Endothelial cell of umbilical vein (primary cell): Measurements from ENCODE around the gene GRID2. TPM values are rescaled to one million over a fixed set of nuclear protein-coding genes. Genes with fewer than 3 reads are reported as not detected.

Experiments used
- BruUV-seq: library from RNA; stranded (reverse); fragments of 400-500 nt; replicated peaks from 2 replicates; lab custom pipeline; 2021; lab: Mats Ljungman, UMichigan
- CTCF ChIA-PET: fragments of 300-600, 350-600 bp; sonication (Branson Sonifier 250); formaldehyde crosslinking; loops from one replicate; lab custom pipeline; 2021; ENCODE audit warnings: antibody characterized with exemption, inconsistent platforms; lab: Charles Lee
- POLR2A ChIA-PET: fragments of 300-600, 350-600 bp; sonication (Branson Sonifier 250); formaldehyde crosslinking; loops from one replicate; lab custom pipeline; 2021; ENCODE audit warnings: antibody characterized with exemption, inconsistent platforms; lab: Charles Lee
- DNase-seq: peaks from one replicate; pipeline ENCODE4 v3.0.0-alpha.2; 2011; ENCODE audit warnings: low read depth, low spot score
- FAIRE-seq: peaks from 2 replicates; lab custom pipeline; 2011; peaks lifted over from hg19 to GRCh38; lab: Jason Lieb, UNC
- H2AFZ ChIP-seq: 2 replicates; pipeline ENCODE4 v1.6.0; 2012; ENCODE audit warnings: low read depth, low read length, control low read depth, inconsistent platforms
- H3K27ac ChIP-seq: 2 replicates; pipeline ENCODE4 v1.5.1; 2011; ENCODE audit warnings: low read depth, mild to moderate bottlenecking, control low read depth, low read length, moderate library complexity; ENCODE audit not compliant: insufficient read depth
- H3K27me3 ChIP-seq, 2 experiments: 2 replicates each; pipeline versions ENCODE4 v1.6.0 to v1.6.1; 2011; ENCODE audit warnings: low read length in 2 of 2, mixed read lengths in 1 of 2; ENCODE audit not compliant: control insufficient read depth in 2 of 2, insufficient read depth in 2 of 2
- H3K36me3 ChIP-seq, 2 experiments: 2 replicates in 1 of 2; 3 replicates in 1 of 2; pipeline ENCODE4 v1.5.1; 2011; ENCODE audit warnings: low read length in 2 of 2, mild to moderate bottlenecking in 1 of 2, moderate library complexity in 1 of 2; ENCODE audit not compliant: control insufficient read depth in 2 of 2, insufficient read depth in 2 of 2; ENCODE audit errors: extremely low read depth in 1 of 2
- H3K4me1 ChIP-seq: 3 replicates; pipeline ENCODE4 v1.5.1; 2011; ENCODE audit warnings: mild to moderate bottlenecking, low read length; ENCODE audit not compliant: control insufficient read depth, insufficient read depth; ENCODE audit errors: extremely low read depth
- H3K4me2 ChIP-seq: 2 replicates; pipeline ENCODE4 v1.6.1; 2011; ENCODE audit warnings: low read length, control low read depth, mixed read lengths; ENCODE audit not compliant: insufficient read depth
- H3K4me3 ChIP-seq, 3 experiments: fragments of 200-600 bp in 1 of 3; sonication (generic), shearing (Covaris generic) in 1 of 3; replicated peaks in 1 of 3; 2 replicates each; pipeline ENCODE4 v1.5.1; 2011 to 2016; ENCODE audit warnings: control low read depth in 3 of 3, low read length in 3 of 3, mild to moderate bottlenecking in 2 of 3, inconsistent platforms in 1 of 3, low read depth in 1 of 3, moderate library complexity in 1 of 3; ENCODE audit not compliant: insufficient read depth in 1 of 3
- H3K79me2 ChIP-seq: 2 replicates; pipeline ENCODE4 v1.6.0; 2012; ENCODE audit warnings: low read length, inconsistent platforms; ENCODE audit not compliant: control insufficient read depth, insufficient read depth
- H3K9ac ChIP-seq: replicated peaks from 2 replicates; pipeline ENCODE3; 2011; ENCODE audit warnings: low read length, control low read depth; ENCODE audit not compliant: insufficient read depth; ENCODE audit errors: extremely low read depth
- H3K9me1 ChIP-seq: replicated peaks from 3 replicates; pipeline ENCODE4 v1.6.0; 2011; ENCODE audit warnings: mild to moderate bottlenecking, low read length; ENCODE audit not compliant: control insufficient read depth, insufficient read depth; ENCODE audit errors: extremely low read depth
- H3K9me3 ChIP-seq: replicated peaks from 2 replicates; pipeline ENCODE4 v1.5.1; 2012; ENCODE audit warnings: low read length, inconsistent platforms; ENCODE audit not compliant: control insufficient read depth, insufficient read depth
- H4K20me1 ChIP-seq: replicated peaks from 2 replicates; pipeline ENCODE3; 2011; ENCODE audit warnings: mild to moderate bottlenecking, low read length; ENCODE audit not compliant: control insufficient read depth, insufficient read depth; ENCODE audit errors: extremely low read depth
- EZH2 ChIP-seq: IDR thresholded peaks from 2 replicates; pipeline ENCODE4 v1.6.1; 2012; ENCODE audit warnings: borderline replicate concordance, low read depth, mild to moderate bottlenecking, moderate library complexity, low read length, inconsistent platforms; ENCODE audit not compliant: severe bottlenecking
- FOS ChIP-seq: IDR thresholded peaks from 2 replicates; pipeline ENCODE4 v1.6.1; 2011; ENCODE audit warnings: mild to moderate bottlenecking, low read length, moderate library complexity, borderline replicate concordance; ENCODE audit not compliant: insufficient read depth
- GATA2 ChIP-seq: IDR thresholded peaks from 2 replicates; pipeline ENCODE4 v1.7.0; 2011; ENCODE audit warnings: low read depth, mild to moderate bottlenecking, moderate library complexity, mixed read lengths, low read length; ENCODE audit not compliant: insufficient read length, insufficient read depth
- JUN ChIP-seq: IDR thresholded peaks from 2 replicates; pipeline ENCODE4 v1.6.1; 2011; ENCODE audit warnings: borderline replicate concordance, low read depth; ENCODE audit not compliant: insufficient read length, insufficient read depth
- MYC ChIP-seq: IDR thresholded peaks from one replicate; pipeline ENCODE4 v1.6.1; 2011; ENCODE audit warnings: mild to moderate bottlenecking, low read depth, low read length
- POLR2A ChIP-seq: IDR thresholded peaks from 2 replicates; pipeline ENCODE4 v1.6.1; 2012; ENCODE audit warnings: low read depth, mild to moderate bottlenecking, control low read depth, low read length
- POLR2AphosphoS5 ChIP-seq: IDR thresholded peaks from 2 replicates; pipeline ENCODE4 v1.6.1; 2012; ENCODE audit warnings: low read depth, mild to moderate bottlenecking, control low read depth, low read length, moderate library complexity; ENCODE audit not compliant: insufficient read depth
- dilution Hi-C: fragments of 300-500 bp; cut with MboI; formaldehyde crosslinking; loops from one replicate; pipeline ENCODE4 v1.15.0; 2019; ENCODE audit warnings: low sequenced_read_pairs; ENCODE audit not compliant: extremely low pct_ligation_motif_present
- intact Hi-C: fragments of 100-400 bp; cut with micrococcal nuclease; formaldehyde crosslinking; loops from one replicate; pipeline ENCODE4 v1.10.0; 2022
- polyA plus RNA-seq, 4 experiments: library from polyadenylated mRNA; depleted of rRNA in 3 of 4; stranded (reverse) in 3 of 4; unstranded in 1 of 4; fragments of >200 nt; gene quantifications; 2 replicates each; pipeline versions ENCODE4 v1.2.1 to v1.2.3, GENCODE V29; 2011 to 2012; ENCODE audit warnings: missing spikeins in 1 of 4
- total RNA-seq: library from RNA; stranded (reverse); gene quantifications from 2 replicates; pipeline ENCODE4 v1.2.3, GENCODE V29; 2021
- TF ChIP-seq, protein P1 (sequence below), 2 donors: IDR thresholded peaks; 1 replicate in 1 of 2; 2 replicates in 1 of 2; pipeline ENCODE4 v1.5.1; 2011; ENCODE audit warnings: low read length in 2 of 2, mild to moderate bottlenecking in 2 of 2, moderate library complexity in 2 of 2, control low read depth in 1 of 2, inconsistent platforms in 1 of 2, low read depth in 1 of 2; ENCODE audit not compliant: insufficient read depth in 1 of 2; ENCODE audit errors: extremely low read depth in 1 of 2
- TF ChIP-seq, protein P2 (sequence below): IDR thresholded peaks from 2 replicates; pipeline ENCODE4 v1.6.1; 2011; ENCODE audit not compliant: insufficient read depth, insufficient read length

The GRID2 gene
- total and polyA plus RNA-seq, 2 donors (not counting 3 experiments of a cell fraction or from before 2014, with no cell fraction given) = not detected

DNA sequence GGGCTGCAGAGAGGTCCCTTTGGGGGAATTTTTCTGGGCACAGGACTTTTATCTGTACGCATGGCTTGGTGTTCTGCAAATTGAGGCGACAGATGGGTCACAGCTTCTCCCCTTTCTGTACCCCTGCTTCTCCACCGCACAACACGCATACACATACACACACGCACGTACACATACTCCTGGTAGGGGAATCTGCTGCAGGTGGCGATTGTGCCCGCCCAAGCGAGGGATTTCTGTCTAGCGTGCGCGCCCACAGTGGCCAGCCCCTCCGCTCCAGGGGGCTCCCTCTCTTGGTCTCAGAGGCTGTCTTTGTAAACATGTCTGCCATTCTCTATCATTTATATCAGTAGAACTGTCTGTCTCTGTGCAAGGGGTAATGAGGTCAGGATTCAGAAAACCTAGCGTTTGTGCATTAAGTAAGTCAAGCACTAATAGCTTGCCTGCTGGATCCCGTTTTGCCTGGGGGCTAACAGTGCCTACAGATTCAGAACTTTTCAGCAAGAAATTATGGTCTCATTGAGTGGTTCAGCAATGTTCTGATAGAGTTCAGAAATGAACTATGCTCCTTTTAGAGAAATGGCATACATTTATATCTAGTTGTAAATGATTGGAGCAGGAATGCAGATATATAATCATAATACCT lies 2.2 kb downstream of the GRID2 start:
- intact Hi-C loops = no loop called here
- peaks cover 29 to 58% of the 10 kb centered on the region in 2 experiments for H3K27me3 ChIP-seq
- dilution Hi-C loops = no loop called here
- peak overlapping the region; percentile 19 to 50 (median 29) for H3K4me3 ChIP-seq
- BruUV-seq = no TSS peak
- DNase-seq (no peak), FAIRE-seq (no peak)
- H2AFZ ChIP-seq = peak overlapping the region; percentile 91
- H3K9me1 ChIP-seq = no peaks in the 10 kb centered on the region
- no peaks in the 10 kb centered on the region for H3K79me2 ChIP-seq
- H3K4me2 ChIP-seq = peak overlapping the region; percentile 78
- H3K9me3 ChIP-seq = no peaks in the 10 kb centered on the region
- no peak overlapping the region for H3K9ac ChIP-seq
- ChIA-PET CTCF (interaction anchor here (1.4 kb wide), 1 partner anchor 1887 kb away, joined by 3 read pairs; no protein-coding TSS in a partner anchor), POLR2A (no interaction called here)
- TF ChIP-seq POLR2AphosphoS5 = no peak
- TF ChIP-seq GATA2 = no peak
- no peak for TF ChIP-seq POLR2A
- TF ChIP-seq EZH2 = no peak
- TF ChIP-seq, protein P1, sequence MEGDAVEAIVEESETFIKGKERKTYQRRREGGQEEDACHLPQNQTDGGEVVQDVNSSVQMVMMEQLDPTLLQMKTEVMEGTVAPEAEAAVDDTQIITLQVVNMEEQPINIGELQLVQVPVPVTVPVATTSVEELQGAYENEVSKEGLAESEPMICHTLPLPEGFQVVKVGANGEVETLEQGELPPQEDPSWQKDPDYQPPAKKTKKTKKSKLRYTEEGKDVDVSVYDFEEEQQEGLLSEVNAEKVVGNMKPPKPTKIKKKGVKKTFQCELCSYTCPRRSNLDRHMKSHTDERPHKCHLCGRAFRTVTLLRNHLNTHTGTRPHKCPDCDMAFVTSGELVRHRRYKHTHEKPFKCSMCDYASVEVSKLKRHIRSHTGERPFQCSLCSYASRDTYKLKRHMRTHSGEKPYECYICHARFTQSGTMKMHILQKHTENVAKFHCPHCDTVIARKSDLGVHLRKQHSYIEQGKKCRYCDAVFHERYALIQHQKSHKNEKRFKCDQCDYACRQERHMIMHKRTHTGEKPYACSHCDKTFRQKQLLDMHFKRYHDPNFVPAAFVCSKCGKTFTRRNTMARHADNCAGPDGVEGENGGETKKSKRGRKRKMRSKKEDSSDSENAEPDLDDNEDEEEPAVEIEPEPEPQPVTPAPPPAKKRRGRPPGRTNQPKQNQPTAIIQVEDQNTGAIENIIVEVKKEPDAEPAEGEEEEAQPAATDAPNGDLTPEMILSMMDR (IDR thresholded peaks at IDR 0.05; ENCODE audit: extremely low read depth in 1 of 2, insufficient read depth in 1 of 2, low read depth in 1 of 2, low read length in 2 of 2) = no peak
- TF ChIP-seq JUN = no peak
- TF ChIP-seq, protein P2, sequence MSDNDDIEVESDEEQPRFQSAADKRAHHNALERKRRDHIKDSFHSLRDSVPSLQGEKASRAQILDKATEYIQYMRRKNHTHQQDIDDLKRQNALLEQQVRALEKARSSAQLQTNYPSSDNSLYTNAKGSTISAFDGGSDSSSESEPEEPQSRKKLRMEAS = no peak
- TF ChIP-seq MYC = no peak
- no peak for TF ChIP-seq FOS
- peaks cover 13% of the 10 kb centered on the region for H3K4me1 ChIP-seq
- H3K27ac ChIP-seq = no peak overlapping the region
- H3K36me3 ChIP-seq = no peaks in the 10 kb centered on the region
- H4K20me1 ChIP-seq = no peaks in the 10 kb centered on the region
